Left ventricle myocardium superior (tissue), 1 donor: Measurements from ENCODE around the gene ZAR1L. TPM values are rescaled to one million over a fixed set of nuclear protein-coding genes. Genes with fewer than 3 reads are reported as not detected.

Experiments used
- ATAC-seq: fragments of 200-7000 bp; cut with Tn5 transposase; one replicate; pipeline ENCODE4 v1.9.1; 2020; ENCODE audit warnings: mild to moderate bottlenecking, moderate library complexity
- DNase-seq: peaks from one replicate; pipeline ENCODE4 v3.0.0-alpha.2; 2020
- intact Hi-C: fragments of 100-400 bp; cut with micrococcal nuclease; formaldehyde crosslinking; loops from one replicate; pipeline ENCODE4 v1.11.0; 2022
- total RNA-seq: library from RNA; stranded (reverse); fragmentation: NEBNext Ultra II Directional; extraction: Animal tissue kit (Norgen Biotek cat#: 25700); gene quantifications from one replicate; pipeline ENCODE4 v1.2.1, GENCODE V29; 2021
- donor health status: DM: no; HTN: yes; CAD: no; lungs with severe emphysema.

The ZAR1L gene
- total RNA-seq, 1 donor from 2014 or later = not detected

DNA sequence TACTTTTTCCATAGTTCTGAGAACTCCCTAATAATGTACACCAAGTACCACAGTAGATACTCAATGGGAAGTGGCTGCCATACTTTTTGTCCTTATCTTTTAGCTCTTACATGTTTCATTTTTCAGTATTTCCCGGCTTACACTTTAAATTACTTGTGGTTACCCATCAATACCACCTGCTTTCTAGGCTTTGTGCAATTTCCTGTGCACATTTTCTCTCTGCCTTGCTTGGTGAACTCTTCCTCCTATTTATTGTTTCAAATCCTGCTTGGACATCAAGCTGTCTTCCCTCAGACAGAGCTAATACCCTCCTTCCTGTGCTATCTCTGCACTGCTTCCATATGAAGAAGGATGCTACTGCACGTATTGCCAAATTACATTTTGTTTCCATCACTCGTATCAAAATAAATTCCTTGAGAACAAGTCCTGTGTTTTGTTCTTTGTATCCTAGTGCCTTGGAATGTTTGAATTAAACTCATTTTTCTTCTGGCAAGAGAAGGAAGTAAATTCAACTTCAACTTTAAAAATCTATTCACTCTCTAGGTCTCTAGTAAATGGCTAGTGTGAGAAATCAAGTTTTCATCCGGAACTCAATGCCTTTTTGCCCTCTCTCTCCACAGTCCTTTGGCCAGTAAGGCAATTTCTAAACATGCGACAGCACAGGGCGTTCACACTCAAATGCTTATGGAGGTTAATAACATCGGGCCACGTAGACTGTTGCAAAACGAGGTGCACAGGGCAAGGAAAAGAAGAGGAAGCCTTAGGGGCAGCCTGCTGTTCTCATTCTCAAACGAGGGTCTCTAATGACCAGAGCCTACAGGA lies 5.6 kb downstream of the ZAR1L start:
- intact Hi-C loops = loop anchor here (10.0 kb wide), 3 partner anchors 65 to 485 kb away; no protein-coding TSS in a partner anchor
- peak; percentile 32 for ATAC-seq
- DNase-seq = no peak

DNA sequence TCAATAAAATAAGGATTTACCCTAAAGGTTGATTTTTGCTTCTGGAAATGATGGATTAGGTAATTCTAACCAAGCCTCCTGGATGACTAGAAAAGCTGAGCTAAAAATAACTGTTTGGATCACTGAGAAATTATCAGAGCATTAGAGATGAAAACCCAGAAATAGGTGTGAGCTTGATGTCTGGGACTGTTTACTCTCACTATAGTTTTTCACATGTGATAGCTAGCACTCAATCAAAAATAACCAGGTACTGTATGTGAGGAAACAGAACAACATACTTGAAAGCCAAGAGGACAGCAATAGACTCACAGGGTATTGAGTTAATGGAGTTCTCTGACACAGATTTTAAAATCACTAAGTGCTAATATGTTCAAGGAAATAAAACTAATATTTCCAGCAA lies 9.5 kb downstream of the ZAR1L start:
- peak; percentile 76 for ATAC-seq
- no peak for DNase-seq
- intact Hi-C loops = loop anchor here (10.0 kb wide), 2 partner anchors 61 to 281 kb away; no protein-coding TSS in a partner anchor

GRCh38 chr13:32302461-32302860 lies 12.7 kb downstream of the ZAR1L start:
- intact Hi-C loops = loop anchor here (10.0 kb wide), 2 partner anchors 58 to 278 kb away; no protein-coding TSS in a partner anchor
- DNase-seq = no peak
- ATAC-seq = no peak

DNA sequence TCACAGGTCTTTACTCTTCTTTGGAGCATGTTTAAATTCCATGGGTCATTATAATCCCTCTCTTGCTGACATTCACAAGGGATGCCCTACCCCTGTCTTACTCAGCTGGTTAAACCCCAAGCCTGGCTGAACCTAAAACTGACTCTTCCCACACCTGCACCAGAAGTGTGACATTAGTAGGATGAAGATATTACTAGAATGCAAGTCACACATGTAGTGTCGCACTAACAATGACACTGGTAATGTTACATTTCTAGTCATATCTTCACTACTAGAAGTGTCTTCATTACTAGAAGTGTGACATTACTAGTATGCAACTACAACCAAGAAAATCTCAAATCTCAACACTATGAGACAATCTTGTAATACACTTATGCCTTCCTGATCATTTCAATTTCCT lies 14.2 kb downstream of the ZAR1L start:
- intact Hi-C loops = loop anchor here (10.0 kb wide), 2 partner anchors 56 to 276 kb away; no protein-coding TSS in a partner anchor
- no peak for DNase-seq
- ATAC-seq = no peak

DNA sequence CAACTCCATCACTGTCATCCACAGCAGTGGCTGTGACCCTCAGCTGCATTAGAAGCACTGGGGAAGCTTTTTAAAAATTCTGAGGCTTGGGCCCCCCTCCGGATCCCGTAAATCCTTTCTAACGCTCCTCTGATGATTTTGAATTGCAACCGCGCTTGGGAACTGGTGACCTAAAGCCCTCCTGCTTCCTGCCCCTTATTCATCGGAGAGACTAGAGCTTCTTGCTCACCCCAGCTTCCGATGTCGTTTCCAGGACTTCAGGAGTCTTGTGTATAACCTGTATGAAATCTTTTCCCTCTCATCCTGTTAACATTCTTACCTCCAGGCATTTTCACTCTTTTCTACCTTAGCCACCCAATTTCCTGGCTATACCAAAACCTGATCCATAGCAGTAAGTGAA lies 14.8 kb downstream of the ZAR1L start:
- intact Hi-C loops = loop anchor here (10.0 kb wide), 2 partner anchors 56 to 276 kb away; no protein-coding TSS in a partner anchor
- DNase-seq (no peak), ATAC-seq (no peak)

DNA sequence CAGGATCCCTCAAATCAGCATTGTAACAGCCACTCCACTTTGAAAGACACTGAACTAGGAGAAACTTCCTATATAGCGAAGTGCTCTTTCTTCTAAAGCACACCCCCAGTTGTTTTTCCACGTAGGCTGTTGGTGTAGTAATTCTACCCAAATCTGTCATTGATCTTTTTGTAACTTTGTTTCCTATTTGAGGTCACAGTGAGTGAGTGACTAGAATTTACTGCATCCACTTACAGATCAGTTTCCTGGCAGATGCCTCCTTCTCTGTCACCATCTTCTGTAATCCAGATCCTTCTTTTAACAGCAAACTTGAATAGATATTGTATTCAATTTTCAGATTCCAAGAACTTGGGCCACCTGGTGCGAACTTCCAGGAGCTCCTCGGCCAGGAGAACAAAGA lies 15.3 kb downstream of the ZAR1L start:
- DNase-seq (no peak), ATAC-seq (no peak)
- intact Hi-C loops = loop anchor here (10.0 kb wide), 2 partner anchors 55 to 275 kb away; no protein-coding TSS in a partner anchor

DNA sequence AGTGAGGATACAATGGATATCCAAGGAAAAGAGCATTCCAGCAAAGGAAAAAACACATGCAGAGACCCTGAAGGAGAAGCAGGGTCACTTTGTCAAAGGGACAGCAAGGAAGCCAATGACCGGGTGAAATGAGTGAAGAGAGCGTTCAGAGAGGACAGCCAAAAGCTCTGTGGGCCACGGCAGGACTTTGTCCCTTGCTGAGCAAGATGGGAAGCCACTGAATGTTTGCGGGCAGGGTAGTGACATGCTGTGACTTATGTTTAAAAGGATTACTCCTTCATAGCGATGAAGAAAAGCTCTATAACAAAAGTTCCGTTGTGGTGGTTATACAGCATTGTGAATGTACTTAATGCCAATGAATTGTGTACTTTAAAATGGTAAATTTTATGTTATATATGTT lies 16.5 kb downstream of the ZAR1L start:
- intact Hi-C loops = no loop called here
- ATAC-seq = no peak

GRCh38 chr13:32297206-32297605 lies 18.0 kb downstream of the ZAR1L start:
- no peak for DNase-seq
- ATAC-seq = no peak
- intact Hi-C loops = no loop called here

More for the DNA sequence above, 16.5 kb downstream of the ZAR1L start:
- no peak for DNase-seq

GRCh38 chr13:32285633-32285965 lies 29.6 kb downstream of the ZAR1L start:
- intact Hi-C loops = no loop called here
- DNase-seq = no peak
- ATAC-seq = no peak

DNA sequence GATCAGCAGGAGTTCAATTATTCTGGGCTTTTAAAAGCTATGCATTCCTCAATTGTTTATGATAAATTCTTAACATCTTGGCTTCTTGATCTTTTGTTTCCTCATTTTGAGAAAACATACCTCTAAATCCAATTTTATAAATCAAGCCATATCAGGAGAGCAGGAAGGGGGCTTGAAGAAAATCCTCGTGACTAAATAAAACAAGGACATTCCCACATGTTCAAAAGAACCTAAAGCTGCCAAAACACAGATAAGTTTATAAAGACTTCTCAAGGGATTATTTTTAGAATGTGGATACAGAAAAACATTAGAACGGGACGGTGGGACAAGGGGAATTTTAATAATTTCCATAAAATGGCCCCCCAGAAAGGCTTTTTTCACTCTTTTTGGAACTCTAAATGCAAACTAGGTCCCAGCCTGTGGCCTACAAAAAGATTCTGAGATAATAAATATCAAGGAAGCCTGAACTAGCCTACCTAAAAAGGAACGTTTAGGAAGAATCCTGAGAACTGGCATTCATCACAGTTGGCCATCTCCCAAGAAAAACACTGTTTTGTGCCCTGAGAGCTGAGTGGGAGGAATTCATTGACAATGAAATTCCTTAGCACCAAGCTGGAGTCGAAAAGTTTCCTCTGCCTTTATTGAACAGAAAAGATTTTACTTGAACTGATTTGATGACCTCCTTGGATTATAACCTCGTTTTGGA lies 30.1 kb downstream of the ZAR1L start:
- DNase-seq = no peak
- intact Hi-C loops = no loop called here
- peak; percentile 32 for ATAC-seq

- ATAC-seq (peak; percentile 86), DNase-seq (no peak)
- intact Hi-C loops = no loop called here
Observed at GRCh38 chr13:32282096-32282711, 33.0 kb downstream of the ZAR1L start.

- intact Hi-C loops = no loop called here
- no peak for ATAC-seq
- no peak for DNase-seq
Observed at GRCh38 chr13:32281096-32281495, 34.1 kb downstream of the ZAR1L start.

DNA sequence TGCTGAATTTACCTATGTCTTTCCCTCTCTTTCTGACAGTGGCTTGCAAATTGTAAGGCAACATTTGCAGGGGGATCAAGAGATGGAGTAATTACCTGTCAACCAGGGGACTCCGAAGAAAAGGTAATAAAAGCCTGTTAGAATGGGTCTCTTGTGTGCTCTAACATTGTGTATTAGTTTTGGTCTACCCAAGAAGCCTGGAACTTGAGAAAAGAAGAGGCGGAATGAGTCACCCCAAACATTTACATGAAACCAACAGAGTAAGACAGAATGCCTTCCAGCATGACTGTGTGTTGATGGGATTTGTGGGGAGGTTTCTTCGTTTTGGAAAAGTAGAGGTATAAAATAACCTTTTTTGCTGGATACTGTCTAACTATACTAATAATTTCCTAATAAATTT lies 36.7 kb downstream of the ZAR1L start:
- intact Hi-C loops = no loop called here
- ATAC-seq = no peak

DNA sequence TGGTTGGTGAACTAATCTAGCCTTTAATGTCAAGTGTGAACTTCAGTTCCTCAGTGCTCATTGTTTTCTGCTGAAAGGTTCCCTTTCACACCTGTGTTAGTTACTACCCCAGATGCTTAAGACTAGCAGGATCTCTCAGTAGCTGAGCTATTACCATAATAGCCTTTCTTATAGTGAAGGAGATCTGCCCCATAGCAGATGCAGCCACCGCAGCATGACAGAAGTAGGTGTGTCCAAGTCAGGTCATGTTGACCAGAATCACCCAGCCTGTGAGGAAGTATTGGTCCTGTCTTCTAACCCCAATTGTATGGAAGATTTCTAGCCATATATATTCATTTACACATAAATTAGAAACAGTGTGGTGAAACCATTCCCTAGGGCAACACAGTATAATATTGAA lies 37.3 kb downstream of the ZAR1L start:
- no peak for DNase-seq
- ATAC-seq = no peak
- intact Hi-C loops = no loop called here

More for the DNA sequence above, 36.7 kb downstream of the ZAR1L start:
- DNase-seq = no peak

GRCh38 chr13:32272021-32272683 lies 43.0 kb downstream of the ZAR1L start:
- ATAC-seq (no peak), DNase-seq (no peak)
- intact Hi-C loops = no loop called here

DNA sequence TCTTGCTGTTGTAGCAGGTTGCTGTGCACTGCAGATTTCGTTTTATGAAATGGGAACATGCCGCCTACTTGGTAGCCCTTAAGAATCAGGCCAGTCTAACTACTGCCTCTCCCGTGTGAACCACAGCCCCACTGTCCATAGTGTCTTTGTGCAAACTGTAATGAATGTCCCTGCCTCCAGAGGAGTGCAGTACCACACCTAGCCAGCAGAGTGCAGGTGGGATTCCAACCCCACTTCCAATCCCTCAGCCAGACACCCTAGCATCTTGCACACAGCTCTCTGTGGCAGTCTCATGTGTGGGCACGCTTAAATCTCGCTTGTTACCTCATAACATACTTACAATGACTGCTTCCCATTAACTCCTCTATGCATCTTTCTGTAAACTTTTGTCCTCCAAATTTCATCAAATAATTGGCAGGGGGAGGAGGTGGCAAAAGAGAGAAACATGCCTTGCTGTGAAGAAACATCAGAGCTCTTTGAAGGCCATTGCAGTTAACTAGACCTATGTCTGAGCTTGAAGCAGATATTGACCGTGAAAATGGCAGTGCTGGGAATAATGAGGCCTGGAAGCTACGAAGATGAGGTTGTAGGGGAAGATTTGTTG lies 47.2 kb downstream of the ZAR1L start:
- ATAC-seq (no peak), DNase-seq (no peak)
- intact Hi-C loops = no loop called here

DNA sequence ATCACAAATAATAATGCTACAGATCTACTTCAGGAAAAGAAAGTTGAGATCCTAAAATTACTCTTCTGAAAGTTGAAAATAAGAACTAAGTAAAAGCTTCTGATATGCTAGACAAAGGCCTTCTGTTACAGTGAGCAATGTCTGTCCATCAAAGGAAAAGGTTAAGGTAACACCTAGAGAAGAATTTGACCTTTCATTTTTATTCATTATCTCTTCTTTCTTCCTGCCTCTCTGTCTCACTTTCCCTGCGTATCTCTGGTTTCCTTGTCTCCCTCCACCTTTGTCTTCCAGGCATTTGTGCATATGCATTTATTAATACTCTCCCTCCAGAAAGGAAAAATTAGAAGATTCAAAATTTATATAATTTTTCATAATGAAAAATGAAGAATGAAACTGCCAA lies 49.0 kb downstream of the ZAR1L start:
- DNase-seq (no peak), ATAC-seq (no peak)
- intact Hi-C loops = no loop called here

DNA sequence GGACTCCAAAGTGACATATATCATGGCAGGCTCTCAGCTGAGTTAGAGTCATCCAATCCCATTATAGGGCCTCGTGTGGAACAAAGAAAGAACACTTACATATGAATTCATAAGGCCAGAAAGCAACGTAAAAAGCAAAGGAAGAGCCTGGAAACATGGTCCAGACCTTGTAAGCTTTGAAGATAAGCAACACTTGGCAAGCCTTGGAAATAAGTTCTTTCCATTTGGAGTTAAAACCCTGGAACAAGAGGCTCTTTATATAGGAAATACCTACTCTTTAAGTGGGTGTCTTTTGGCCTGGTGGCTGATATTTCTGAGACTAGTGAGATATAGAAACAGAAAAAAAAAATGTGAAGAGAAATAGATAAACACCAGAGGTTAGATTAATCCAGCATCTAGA lies 49.4 kb downstream of the ZAR1L start:
- no peak for ATAC-seq

DNA sequence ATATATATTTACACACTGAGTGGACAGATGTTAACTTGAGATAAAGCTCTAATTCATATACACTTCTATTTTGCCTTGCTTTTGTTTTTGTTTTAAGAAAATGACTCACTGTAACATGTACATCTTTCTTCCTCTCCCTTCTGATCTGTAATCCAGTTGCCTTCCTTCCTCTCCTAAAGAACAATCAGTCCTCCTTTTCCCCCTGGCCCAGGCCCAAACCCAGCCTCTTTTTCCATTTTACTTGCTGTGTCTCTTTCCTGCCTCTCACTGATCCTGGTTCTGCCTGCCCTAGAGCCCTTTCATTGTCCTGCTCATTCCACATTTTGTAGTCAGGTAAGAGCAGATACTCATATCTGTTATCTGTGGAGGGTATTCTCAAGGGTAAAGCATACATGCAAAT lies 50.8 kb downstream of the ZAR1L start:
- intact Hi-C loops = no loop called here
- ATAC-seq (peak; percentile 65), DNase-seq (peak; percentile 67)

More for the DNA sequence above, 49.4 kb downstream of the ZAR1L start:
- intact Hi-C loops = no loop called here
- DNase-seq = no peak
